WTC11 (cell line): Measurements from ENCODE around the gene RTL1. TPM values are rescaled to one million over a fixed set of nuclear protein-coding genes. Genes with fewer than 3 reads are reported as not detected.
A peak's percentile ranks its signal among the peaks of the same experiment; 100 is the strongest.

Source experiments
- ATAC-seq: fragments of 200-7000 bp; cut with Tn5 transposase; 2 replicates; pipeline ENCODE4 v1.10.0; 2021; ENCODE audit warnings: mild to moderate bottlenecking, moderate library complexity
- CTCF ChIA-PET: fragments of 300-600 bp; sonication (Branson Sonifier 250); formaldehyde crosslinking; loops from one replicate; lab custom pipeline; 2021; ENCODE audit warnings: antibody characterized with exemption; lab: Charles Lee
- POLR2A ChIA-PET: fragments of 350-600 bp; sonication (Branson Sonifier 250); formaldehyde crosslinking; loops from one replicate; lab custom pipeline; 2021; ENCODE audit warnings: antibody characterized with exemption; lab: Charles Lee
- DNase-seq: peaks from one replicate; pipeline ENCODE4 v3.0.0; 2021; ENCODE audit warnings: low spot score
- H3K27ac Mint-ChIP-seq: 2 replicates; pipeline ENCODE4 v1.8.0; 2021; ENCODE audit warnings: mixed read lengths
- H3K27me3 Mint-ChIP-seq: 2 replicates; pipeline ENCODE4 v1.8.0; 2021; ENCODE audit warnings: low read depth, mild to moderate bottlenecking, moderate library complexity, mixed read lengths
- H3K36me3 Mint-ChIP-seq: 2 replicates; pipeline ENCODE4 v1.8.0; 2021; ENCODE audit warnings: mixed read lengths
- H3K4me1 Mint-ChIP-seq: 2 replicates; pipeline ENCODE4 v1.8.0; 2022; ENCODE audit warnings: mixed read lengths
- H3K4me3 Mint-ChIP-seq: 2 replicates; pipeline ENCODE4 v1.8.0; 2021; ENCODE audit warnings: mild to moderate bottlenecking, moderate library complexity, mixed read lengths
- H3K9me3 Mint-ChIP-seq: 2 replicates; pipeline ENCODE4 v1.8.0; 2021; ENCODE audit warnings: mixed read lengths
- AR ChIP-seq: fragments of 250-450 bp; sonication (Bioruptor Pico); IDR thresholded peaks from 2 replicates; pipeline ENCODE4 v1.9.0; 2021; ENCODE audit warnings: mild to moderate bottlenecking
- ATF2 ChIP-seq: sonication (generic); formaldehyde crosslinking; IDR thresholded peaks from 2 replicates; pipeline ENCODE4 v1.8.1; 2022; ENCODE audit warnings: low read depth, missing genetic modification reagents, borderline replicate concordance
- ELF4 ChIP-seq: sonication (generic); formaldehyde crosslinking; IDR thresholded peaks from 2 replicates; pipeline ENCODE4 v1.8.1; 2022; ENCODE audit warnings: low read depth, mild to moderate bottlenecking, moderate library complexity, missing genetic modification reagents
- ESRRA ChIP-seq: sonication (generic); formaldehyde crosslinking; IDR thresholded peaks from 2 replicates; pipeline ENCODE4 v1.8.1; 2022; ENCODE audit warnings: mild to moderate bottlenecking, missing genetic modification reagents, borderline replicate concordance
- FOXK1 ChIP-seq: sonication (generic); formaldehyde crosslinking; IDR thresholded peaks from 2 replicates; pipeline ENCODE4 v1.8.0; 2022; ENCODE audit warnings: mild to moderate bottlenecking, moderate library complexity, missing genetic modification reagents
- GTF2I ChIP-seq: fragments of 250-450 bp; sonication (Bioruptor Pico); conservative IDR thresholded peaks from 2 replicates; pipeline ENCODE4 v1.4.0; 2021; ENCODE audit warnings: mild to moderate bottlenecking
- IRF1 ChIP-seq: sonication (generic); formaldehyde crosslinking; IDR thresholded peaks from 2 replicates; pipeline ENCODE4 v1.8.0; 2023; ENCODE audit warnings: missing genetic modification reagents
- MYBL2 ChIP-seq: sonication (generic); formaldehyde crosslinking; IDR thresholded peaks from 2 replicates; pipeline ENCODE4 v1.8.1; 2023; ENCODE audit warnings: mild to moderate bottlenecking, moderate library complexity, missing genetic modification reagents
- NR3C1 ChIP-seq: sonication (generic); formaldehyde crosslinking; conservative IDR thresholded peaks from 2 replicates; pipeline ENCODE4 v1.8.1; 2023; ENCODE audit warnings: low read depth, mild to moderate bottlenecking, missing genetic modification reagents
- STAT6 ChIP-seq: sonication (generic); formaldehyde crosslinking; conservative IDR thresholded peaks from 2 replicates; pipeline ENCODE4 v1.8.1; 2023; ENCODE audit warnings: mild to moderate bottlenecking, low read depth, missing genetic modification reagents, moderate library complexity
- ZMAT4 ChIP-seq: fragments of 250-450 bp; sonication (Bioruptor Pico); IDR thresholded peaks from 2 replicates; pipeline ENCODE4 v1.9.0; 2021; ENCODE audit warnings: mild to moderate bottlenecking
- ZNF138 ChIP-seq: sonication (generic); formaldehyde crosslinking; conservative IDR thresholded peaks from 2 replicates; pipeline ENCODE4 v1.8.1; 2022; ENCODE audit warnings: mild to moderate bottlenecking, moderate library complexity, missing genetic modification reagents
- ZNF425 ChIP-seq: fragments of 250-450 bp; sonication (Bioruptor Pico); conservative IDR thresholded peaks from 2 replicates; pipeline ENCODE4 v1.9.0; 2021; ENCODE audit warnings: mild to moderate bottlenecking
- total RNA-seq: library from RNA; stranded (reverse); gene quantifications from 3 replicates; pipeline ENCODE4 v1.2.3, GENCODE V29; 2021

The RTL1 gene
- total RNA-seq, 1 experiment from 2014 or later, result 0.07 TPM

- TF ChIP-seq ZMAT4 (CRISPR knock-in tag), result no peak
- no peak for TF ChIP-seq ZNF138 (CRISPR knock-in tag)
- TF ChIP-seq FOXK1 (CRISPR knock-in tag), result no peak
- TF ChIP-seq STAT6 (CRISPR knock-in tag), result no peak
- TF ChIP-seq MYBL2, result no peak
Measured at GRCh38 chr14:100839681-100840111, 63.8 kb downstream of the RTL1 start (continued).

- no peak overlapping the region for H3K4me3 Mint-ChIP-seq
- peaks cover 46% of the 10 kb centered on the region for H3K4me1 Mint-ChIP-seq
- H3K9me3 Mint-ChIP-seq, result no peaks in the 10 kb centered on the region
- no peak for ATAC-seq
- peak overlapping the region; percentile 57; the same call in 1 of the 2 replicates for H3K27ac Mint-ChIP-seq
- ChIA-PET CTCF (interaction anchor here (0.6 to 1.8 kb wide), 4 partner anchors 12 to 166 kb away, joined by 3 to 9 read pairs (median 4); no protein-coding TSS in a partner anchor), POLR2A (no interaction called here)
- DNase-seq, result no peak
- TF ChIP-seq FOXK1 (CRISPR knock-in tag), result no peak
- no peak for TF ChIP-seq ZNF425 (CRISPR knock-in tag)
- no peak for TF ChIP-seq GTF2I (CRISPR knock-in tag)
- no peak for TF ChIP-seq IRF1 (CRISPR knock-in tag)
- no peak for TF ChIP-seq ATF2 (CRISPR knock-in tag)
- no peak for TF ChIP-seq AR (CRISPR knock-in tag)
- no peak for TF ChIP-seq ESRRA (CRISPR knock-in tag)
- TF ChIP-seq NR3C1 (CRISPR knock-in tag), result no peak
- TF ChIP-seq ELF4 (CRISPR knock-in tag), result no peak
- TF ChIP-seq, all 79 proteins: peak for 0
- Mint-ChIP-seq H3K27me3 (0 out of 2 replicates have a peak, but pooled peaks cover 5% of the 10 kb centered on the region), H3K36me3 (peaks cover 21% of the 10 kb centered on the region)
Measured at GRCh38 chr14:100839315-100839585, 64.3 kb downstream of the RTL1 start.
